GM21737 (cell line): ENCODE data around the gene NUDT21.
"Not testable (repeated sequence)": the region's sequence is repeated elsewhere in the genome, so short reads cannot be mapped to it uniquely, and the experiment has no call there.

ENCODE experiments used
- ATAC-seq: cut with Tn5 transposase; IDR thresholded peaks from one replicate; pipeline ENCODE4 v1.9.1; 2021; ENCODE audit warnings: mild to moderate bottlenecking, moderate library complexity; ENCODE audit not compliant: unreplicated experiment

Gene NUDT21

DNA sequence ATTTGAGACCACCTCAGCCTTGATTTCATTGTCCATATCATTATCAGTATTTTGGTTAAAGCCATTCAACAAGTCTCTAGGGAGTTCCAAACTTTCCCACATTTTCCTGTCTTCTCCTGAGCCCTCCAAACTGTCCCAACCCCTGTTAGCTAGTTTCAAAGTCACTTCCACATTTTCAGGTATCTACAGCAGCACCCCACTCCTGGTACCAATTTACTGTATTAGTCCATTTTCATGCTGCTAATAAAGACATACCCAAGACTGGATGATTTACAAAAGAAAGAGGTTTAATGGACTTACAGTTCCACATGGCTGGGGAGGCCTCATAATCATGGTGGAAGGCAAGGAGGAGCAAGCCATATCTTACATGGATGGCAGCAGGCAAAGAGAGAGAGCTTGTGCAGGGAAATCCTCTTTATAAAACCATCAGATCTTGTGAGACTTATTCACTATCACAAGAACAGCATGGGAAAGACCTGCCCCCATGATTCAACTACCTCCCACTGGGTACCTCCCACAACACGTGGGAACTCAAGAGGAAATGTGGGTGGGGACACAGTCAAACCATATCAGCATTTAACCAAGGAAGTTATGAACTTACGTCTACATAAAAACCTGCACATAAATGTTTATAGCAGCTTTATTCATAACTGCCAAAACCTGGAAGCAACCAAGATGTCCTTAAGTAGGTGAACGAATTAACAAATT lies 70.2 kb downstream of the NUDT21 start:
- not testable (repeated sequence) for ATAC-seq
